Activated naive CD4-positive, alpha-beta T cell (primary cell): ENCODE measurements around the gene FAF1.

Experiments used
- DNase-seq, 4 experiments: peaks; one replicate each; lab custom pipeline; 2025; lab: John Stamatoyannopoulos, UW

FAF1 gene

GRCh38 chr1:50633465-50633864 is 326.6 kb downstream of the FAF1 start:
- DNase-seq = no peak

GRCh38 chr1:50631161-50631560 is 328.9 kb downstream of the FAF1 start:
- DNase-seq = no peak

- no peak for DNase-seq
Measured at GRCh38 chr1:50622259-50622658, 337.8 kb downstream of the FAF1 start.

- DNase-seq = no peak
Measured at GRCh38 chr1:50620680-50621329, 339.3 kb downstream of the FAF1 start.

GRCh38 chr1:50615036-50615750 is 344.9 kb downstream of the FAF1 start:
- DNase-seq = no peak

- no peak for DNase-seq
Measured at GRCh38 chr1:50611675-50612074, 348.4 kb downstream of the FAF1 start.

- no peak for DNase-seq
Measured at GRCh38 chr1:50610563-50610962, 349.5 kb downstream of the FAF1 start.

- DNase-seq = no peak
Measured at GRCh38 chr1:50609508-50609907, 350.6 kb downstream of the FAF1 start.

GRCh38 chr1:50605186-50605875 is 354.7 kb downstream of the FAF1 start:
- no peak for DNase-seq

GRCh38 chr1:50604580-50604979 is 355.5 kb downstream of the FAF1 start:
- no peak for DNase-seq

GRCh38 chr1:50603274-50604271 is 356.5 kb downstream of the FAF1 start:
- no peak for DNase-seq

- DNase-seq = no peak
Measured at GRCh38 chr1:50599546-50599945, 360.5 kb downstream of the FAF1 start.

GRCh38 chr1:50595874-50596273 is 364.2 kb downstream of the FAF1 start:
- DNase-seq = no peak

GRCh38 chr1:50593515-50593914 is 366.6 kb downstream of the FAF1 start:
- DNase-seq = no peak

GRCh38 chr1:50591598-50591997 is 368.5 kb downstream of the FAF1 start:
- no peak for DNase-seq

- DNase-seq = no peak
Measured at GRCh38 chr1:50582346-50582745, 377.7 kb downstream of the FAF1 start.

GRCh38 chr1:50570066-50570468 is 390.0 kb downstream of the FAF1 start:
- no peak for DNase-seq

- DNase-seq = no peak
Measured at GRCh38 chr1:50568782-50569181, 391.3 kb downstream of the FAF1 start.

GRCh38 chr1:50566405-50566804 is 393.7 kb downstream of the FAF1 start:
- DNase-seq = no peak

- DNase-seq = no peak
Measured at GRCh38 chr1:50564417-50564816, 395.6 kb downstream of the FAF1 start.

- no peak for DNase-seq
Measured at GRCh38 chr1:50562106-50562505, 398.0 kb downstream of the FAF1 start.

- no peak for DNase-seq
Measured at GRCh38 chr1:50559421-50559820, 400.6 kb downstream of the FAF1 start.
